ENCODE measurements around the gene TECPR2. TPM values are rescaled to one million over a fixed set of nuclear protein-coding genes. Genes with fewer than 3 reads are reported as not detected.

Gene TECPR2
- total and polyA plus RNA-seq, 10 of the 15 experiments (the other 5 are each of a cell fraction or from before 2014, with no cell fraction given) = 0.15 to 10.0 (median 3.0) TPM

DNA sequence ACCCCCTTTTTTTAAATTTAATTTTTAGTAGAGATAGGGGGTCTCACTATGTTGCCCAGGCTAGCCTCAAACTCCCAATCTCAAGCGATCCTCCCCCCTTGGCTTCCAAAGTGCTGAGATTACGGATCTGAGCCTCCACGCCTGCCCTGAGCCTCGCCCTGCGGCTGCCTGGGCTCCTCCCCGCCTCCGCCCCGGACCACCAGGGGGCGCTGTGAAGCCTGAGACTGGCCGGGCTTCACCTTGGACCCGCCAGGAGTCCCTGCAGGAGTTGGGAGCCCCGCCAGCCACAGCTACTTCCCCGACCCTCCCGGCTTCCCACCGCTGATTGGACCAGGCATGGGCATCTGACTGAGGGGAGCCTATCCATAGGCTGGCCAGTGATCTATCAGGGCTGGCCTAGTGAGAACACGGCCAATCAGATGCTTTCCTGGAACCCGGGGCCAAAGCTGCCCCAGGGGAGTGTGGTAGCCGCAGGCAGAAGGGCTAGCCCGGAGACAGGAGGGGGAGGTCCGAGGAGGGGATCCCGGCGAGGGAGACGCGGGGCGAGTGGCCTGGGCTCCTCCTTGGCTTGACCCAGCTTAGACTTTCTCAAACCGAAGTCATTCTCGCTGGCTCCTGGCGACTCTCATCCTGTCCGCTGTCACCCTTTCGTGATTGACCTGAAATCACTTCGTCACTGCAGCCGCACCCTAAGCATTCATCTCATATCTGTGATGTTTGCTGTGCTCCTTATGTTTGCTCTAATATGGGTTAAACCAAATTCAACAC is 161.9 kb downstream of the TECPR2 start (continued):
- TF ChIP-seq KLF5 (IDR thresholded peaks at IDR 0.05; ENCODE audit: partially characterized antibody) (no peak), ZNF274 (IDR thresholded peaks at IDR 0.05; ENCODE audit: insufficient read depth, insufficient read length) (no peak), RFX5 (IDR thresholded peaks at IDR 0.05; ENCODE audit: low read depth, low read length) (peak; percentile 57; the same call in 1 of the 2 replicates), SREBF2 (IDR thresholded peaks at IDR 0.05; ENCODE audit: low read length) (no peak), BHLHE40 (IDR thresholded peaks at IDR 0.05; ENCODE audit: borderline replicate concordance in 1 of 2, low read depth in 2 of 2, low read length in 1 of 2) (peak in 1 of 2 experiments; percentile 16; a peak in 1 of 4 replicates)
- TF ChIP-seq, protein P1, sequence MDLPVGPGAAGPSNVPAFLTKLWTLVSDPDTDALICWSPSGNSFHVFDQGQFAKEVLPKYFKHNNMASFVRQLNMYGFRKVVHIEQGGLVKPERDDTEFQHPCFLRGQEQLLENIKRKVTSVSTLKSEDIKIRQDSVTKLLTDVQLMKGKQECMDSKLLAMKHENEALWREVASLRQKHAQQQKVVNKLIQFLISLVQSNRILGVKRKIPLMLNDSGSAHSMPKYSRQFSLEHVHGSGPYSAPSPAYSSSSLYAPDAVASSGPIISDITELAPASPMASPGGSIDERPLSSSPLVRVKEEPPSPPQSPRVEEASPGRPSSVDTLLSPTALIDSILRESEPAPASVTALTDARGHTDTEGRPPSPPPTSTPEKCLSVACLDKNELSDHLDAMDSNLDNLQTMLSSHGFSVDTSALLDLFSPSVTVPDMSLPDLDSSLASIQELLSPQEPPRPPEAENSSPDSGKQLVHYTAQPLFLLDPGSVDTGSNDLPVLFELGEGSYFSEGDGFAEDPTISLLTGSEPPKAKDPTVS (IDR thresholded peaks at IDR 0.05; ENCODE audit: low read depth, low read length) = no peak
- TF ChIP-seq, protein P2, sequence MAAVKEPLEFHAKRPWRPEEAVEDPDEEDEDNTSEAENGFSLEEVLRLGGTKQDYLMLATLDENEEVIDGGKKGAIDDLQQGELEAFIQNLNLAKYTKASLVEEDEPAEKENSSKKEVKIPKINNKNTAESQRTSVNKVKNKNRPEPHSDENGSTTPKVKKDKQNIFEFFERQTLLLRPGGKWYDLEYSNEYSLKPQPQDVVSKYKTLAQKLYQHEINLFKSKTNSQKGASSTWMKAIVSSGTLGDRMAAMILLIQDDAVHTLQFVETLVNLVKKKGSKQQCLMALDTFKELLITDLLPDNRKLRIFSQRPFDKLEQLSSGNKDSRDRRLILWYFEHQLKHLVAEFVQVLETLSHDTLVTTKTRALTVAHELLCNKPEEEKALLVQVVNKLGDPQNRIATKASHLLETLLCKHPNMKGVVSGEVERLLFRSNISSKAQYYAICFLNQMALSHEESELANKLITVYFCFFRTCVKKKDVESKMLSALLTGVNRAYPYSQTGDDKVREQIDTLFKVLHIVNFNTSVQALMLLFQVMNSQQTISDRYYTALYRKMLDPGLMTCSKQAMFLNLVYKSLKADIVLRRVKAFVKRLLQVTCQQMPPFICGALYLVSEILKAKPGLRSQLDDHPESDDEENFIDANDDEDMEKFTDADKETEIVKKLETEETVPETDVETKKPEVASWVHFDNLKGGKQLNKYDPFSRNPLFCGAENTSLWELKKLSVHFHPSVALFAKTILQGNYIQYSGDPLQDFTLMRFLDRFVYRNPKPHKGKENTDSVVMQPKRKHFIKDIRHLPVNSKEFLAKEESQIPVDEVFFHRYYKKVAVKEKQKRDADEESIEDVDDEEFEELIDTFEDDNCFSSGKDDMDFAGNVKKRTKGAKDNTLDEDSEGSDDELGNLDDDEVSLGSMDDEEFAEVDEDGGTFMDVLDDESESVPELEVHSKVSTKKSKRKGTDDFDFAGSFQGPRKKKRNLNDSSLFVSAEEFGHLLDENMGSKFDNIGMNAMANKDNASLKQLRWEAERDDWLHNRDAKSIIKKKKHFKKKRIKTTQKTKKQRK (IDR thresholded peaks at IDR 0.05; ENCODE audit: low read depth, low read length) = no peak
- TF ChIP-seq, protein P3, sequence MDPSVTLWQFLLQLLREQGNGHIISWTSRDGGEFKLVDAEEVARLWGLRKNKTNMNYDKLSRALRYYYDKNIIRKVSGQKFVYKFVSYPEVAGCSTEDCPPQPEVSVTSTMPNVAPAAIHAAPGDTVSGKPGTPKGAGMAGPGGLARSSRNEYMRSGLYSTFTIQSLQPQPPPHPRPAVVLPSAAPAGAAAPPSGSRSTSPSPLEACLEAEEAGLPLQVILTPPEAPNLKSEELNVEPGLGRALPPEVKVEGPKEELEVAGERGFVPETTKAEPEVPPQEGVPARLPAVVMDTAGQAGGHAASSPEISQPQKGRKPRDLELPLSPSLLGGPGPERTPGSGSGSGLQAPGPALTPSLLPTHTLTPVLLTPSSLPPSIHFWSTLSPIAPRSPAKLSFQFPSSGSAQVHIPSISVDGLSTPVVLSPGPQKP (IDR thresholded peaks at IDR 0.05; ENCODE audit: low read depth, low read length) = no peak

Measured in GM12878 (cell line).